Mucosa of descending colon (tissue), 3 donors: ENCODE measurements around the gene AHRR. TPM values are rescaled to one million over a fixed set of nuclear protein-coding genes. Genes with fewer than 3 reads are reported as not detected.
"Not testable (repeated sequence)": the region's sequence is repeated elsewhere in the genome, so short reads cannot be mapped to it uniquely, and the experiment has no call there.

Experiments used
- ATAC-seq: fragments of 200-7000 bp; cut with Tn5 transposase; one replicate; pipeline ENCODE4 v1.9.1; 2020; ENCODE audit warnings: mild to moderate bottlenecking, moderate library complexity
- DNase-seq, 3 donors: peaks; one replicate each; pipeline ENCODE4 v3.0.0-alpha.2; 2020
- H3K36me3 ChIP-seq: fragments of 200-600 bp; one replicate; pipeline ENCODE4 v1.8.0; 2021; ENCODE audit warnings: low read depth, mild to moderate bottlenecking
- H3K4me1 ChIP-seq: fragments of 200-600 bp; one replicate; pipeline ENCODE4 v1.8.0; 2021; ENCODE audit warnings: low read depth, mild to moderate bottlenecking
- H3K4me3 ChIP-seq: fragments of 200-600 bp; one replicate; pipeline ENCODE4 v1.8.0; 2021; ENCODE audit warnings: mild to moderate bottlenecking
- H3K9me3 ChIP-seq: fragments of 200-600 bp; one replicate; pipeline ENCODE4 v1.8.0; 2021; ENCODE audit warnings: mild to moderate bottlenecking
- CTCF ChIP-seq: fragments of 200-600 bp; IDR thresholded peaks from one replicate; pipeline ENCODE4 v1.8.0; 2022; ENCODE audit warnings: antibody characterized with exemption, mild to moderate bottlenecking
- intact Hi-C, 2 donors: fragments of 100-400 bp; cut with DNase I in 1 of 2; cut with micrococcal nuclease in 1 of 2; formaldehyde crosslinking; loops; one replicate each; pipeline versions ENCODE4 v1.11.0 to v1.11.1; 2022; cut with DNase I, micrococcal nuclease
- total RNA-seq, 3 donors: library from RNA; stranded (reverse); fragmentation: NEBNext Ultra II Directional in 2 of 3; extraction: Animal tissue kit (Norgen Biotek cat#: 25700) in 2 of 3; gene quantifications; one replicate each; pipeline versions ENCODE4 v1.2.1 to v1.2.4, GENCODE V29; 2021 to 2023
- donor health status: DM: no; HTN: no; CAD: no; lungs with moderate emphysema.
- donor health status: DM: no; HTN: no; CAD: no.
- donor health status: DM: no; HTN: yes; CAD: no.

Gene AHRR
- total RNA-seq, 3 donors from 2014 or later, result 2.0 to 3.2 (median 2.3) TPM

GRCh38 chr5:483434-484140, 162.1 kb downstream of the AHRR start:
- H3K9me3 ChIP-seq, result no peaks in the 10 kb centered on the region
- H3K36me3 ChIP-seq, result no peaks in the 10 kb centered on the region
- DNase-seq (no peak), ATAC-seq (no peak)
- H3K4me3 ChIP-seq, result no peak overlapping the region
- intact Hi-C loops, result no loop called here
- TF ChIP-seq CTCF, result no peak
- peaks cover 4% of the 10 kb centered on the region for H3K4me1 ChIP-seq

- no peak overlapping the region for H3K4me3 ChIP-seq
- intact Hi-C loops, result no loop called here
- peaks cover 4% of the 10 kb centered on the region for H3K4me1 ChIP-seq
- no peaks in the 10 kb centered on the region for H3K9me3 ChIP-seq
- no peak for TF ChIP-seq CTCF
- H3K36me3 ChIP-seq, result no peaks in the 10 kb centered on the region
- DNase-seq (no peak), ATAC-seq (no peak)
Measured at GRCh38 chr5:484556-484955, 163.0 kb downstream of the AHRR start.

- H3K4me1 ChIP-seq, result peaks cover 4% of the 10 kb centered on the region
- H3K4me3 ChIP-seq, result no peak overlapping the region
- H3K9me3 ChIP-seq, result no peaks in the 10 kb centered on the region
- ATAC-seq (no peak), DNase-seq (no peak)
- no peaks in the 10 kb centered on the region for H3K36me3 ChIP-seq
- intact Hi-C loops, result no loop called here
- no peak for TF ChIP-seq CTCF
Measured at GRCh38 chr5:485113-485945, 163.8 kb downstream of the AHRR start.

- Histone ChIP-seq H3K36me3 (no peaks in the 10 kb centered on the region), H3K4me3 (no peak overlapping the region), H3K9me3 (no peaks in the 10 kb centered on the region), H3K4me1 (peaks cover 4% of the 10 kb centered on the region)
- intact Hi-C loops, result no loop called here
- no peak for TF ChIP-seq CTCF
- ATAC-seq (peak; percentile 34), DNase-seq (no peak)
Measured at GRCh38 chr5:485946-486491, 164.5 kb downstream of the AHRR start.

GRCh38 chr5:486597-486996, 165.1 kb downstream of the AHRR start:
- H3K9me3 ChIP-seq, H3K4me3 ChIP-seq, H3K4me1 ChIP-seq, DNase-seq, intact Hi-C loops, H3K36me3 ChIP-seq, ATAC-seq: not testable (repeated sequence)

Other genes with a start within 250 kb of the AHRR start
- 1 to 10 TPM in 1 of 3 donors, under 1 TPM in 2; 0.09 to 3.0 (median 0.36) TPM for gene PLEKHG4B, start 229.5 kb upstream of the AHRR start, total RNA-seq
- gene LRRC14B, start 130.2 kb upstream of the AHRR start, total RNA-seq, result not detected
- 1 to 10 TPM; 3.5 to 9.8 (median 4.7) TPM for gene CCDC127, start 103.6 kb upstream of the AHRR start, total RNA-seq
- 100 to 1,000 TPM; 223 to 322 (median 249) TPM for gene SDHA, start 103.4 kb upstream of the AHRR start, total RNA-seq
- 100 to 1,000 TPM in 2 of 3 donors, 10 to 100 TPM in 1; 91.2 to 125 (median 122) TPM for gene PDCD6, start 50.1 kb upstream of the AHRR start, total RNA-seq
- 10 to 100 TPM; 67.0 to 89.1 (median 76.8) TPM for gene EXOC3, start 121.5 kb downstream of the AHRR start, total RNA-seq
- 100 to 1,000 TPM in 1 of 3 donors, 10 to 100 TPM in 2; 29.2 to 272 (median 77.7) TPM for gene SLC9A3, start 202.7 kb downstream of the AHRR start, total RNA-seq